HEK293T (cell line): Measurements from ENCODE around the gene PMVK.

Source experiments
- FOXA1 ChIP-seq: fragments of 450-650 bp; IDR thresholded peaks from 2 replicates; pipeline ENCODE4 v1.6.1; 2016; ENCODE audit warnings: mild to moderate bottlenecking
- NFRKB ChIP-seq: fragments of 450-650 bp; IDR thresholded peaks from 2 replicates; pipeline ENCODE4 v1.6.1; 2016; ENCODE audit warnings: mild to moderate bottlenecking, moderate library complexity

- TF ChIP-seq FOXA1 = no peak
- no peak for TF ChIP-seq NFRKB
Observed at GRCh38 chr1:154973344-154974101, 37.0 kb upstream of the PMVK start.
